ENCODE measurements around the gene HECW1.

GRCh38 chr7:43234968-43235367 is 122.5 kb downstream of the HECW1 start:
- no peak for TF ChIP-seq HDGF (IDR thresholded peaks at IDR 0.05; ENCODE audit: borderline replicate concordance)
- no peak for TF ChIP-seq SUZ12 (IDR thresholded peaks at IDR 0.05)
- TF ChIP-seq BHLHE40 (IDR thresholded peaks at IDR 0.05; ENCODE audit: borderline replicate concordance) = no peak
- no peak for TF ChIP-seq ELF4 (IDR thresholded peaks at IDR 0.05)
- no peak for TF ChIP-seq LEF1 (IDR thresholded peaks at IDR 0.05; ENCODE audit: borderline replicate concordance)
- TF ChIP-seq FOXM1 (IDR thresholded peaks at IDR 0.05; ENCODE audit: borderline replicate concordance) = no peak

Measured in HEK293T (cell line).